Lung (tissue), 16 donors: Measurements from ENCODE around the gene DEFB115. TPM values are rescaled to one million over a fixed set of nuclear protein-coding genes. Genes with fewer than 3 reads are reported as not detected.

Source experiments
- ATAC-seq: fragments of 200-7000 bp; cut with Tn5 transposase; one replicate; pipeline ENCODE4 v1.9.1; 2020; ENCODE audit warnings: moderate number of reproducible peaks; ENCODE audit not compliant: insufficient read depth, low FRiP score
- DNase-seq, 3 donors: peaks; one replicate each; pipeline ENCODE4 v3.0.0-alpha.2; 2013 to 2017
- H3K27ac ChIP-seq, 2 donors: one replicate each; pipeline ENCODE4 v1.5.1; 2013; ENCODE audit warnings: mild to moderate bottlenecking in 2 of 2, moderate library complexity in 2 of 2, control low read depth in 1 of 2, inconsistent platforms in 1 of 2, low read depth in 1 of 2, low read length in 1 of 2
- H3K27me3 ChIP-seq, 3 donors: one replicate each; pipeline ENCODE4 v1.5.1; 2013; ENCODE audit warnings: low read length in 2 of 3; ENCODE audit not compliant: control insufficient read depth in 3 of 3, insufficient read depth in 3 of 3
- H3K36me3 ChIP-seq, 4 donors: one replicate each; pipeline ENCODE4 v1.5.1; 2013; ENCODE audit warnings: low read length in 4 of 4, mild to moderate bottlenecking in 1 of 4, moderate library complexity in 1 of 4; ENCODE audit not compliant: control insufficient read depth in 4 of 4, insufficient read depth in 4 of 4
- H3K4me1 ChIP-seq, 5 donors: one replicate each; pipeline ENCODE4 v1.5.1; 2013; ENCODE audit warnings: low read length in 5 of 5, mild to moderate bottlenecking in 2 of 5, moderate library complexity in 1 of 5; ENCODE audit not compliant: control insufficient read depth in 5 of 5, insufficient read depth in 5 of 5
- H3K4me3 ChIP-seq: one replicate; pipeline ENCODE4 v1.5.1; 2013; ENCODE audit warnings: mild to moderate bottlenecking, control low read depth, moderate library complexity
- H3K9ac ChIP-seq, 2 donors: one replicate each; pipeline ENCODE4 v1.5.1; 2013; ENCODE audit warnings: low read length in 2 of 2, control low read depth in 1 of 2; ENCODE audit not compliant: insufficient read depth in 1 of 2
- H3K9me3 ChIP-seq, 4 donors: one replicate each; pipeline ENCODE4 v1.5.1; 2013; ENCODE audit warnings: low read length in 3 of 4, mild to moderate bottlenecking in 1 of 4, moderate library complexity in 1 of 4; ENCODE audit not compliant: control insufficient read depth in 4 of 4, insufficient read depth in 3 of 4
- CTCF ChIP-seq: IDR thresholded peaks from 2 replicates; pipeline ENCODE4 v1.5.1; 2012; ENCODE audit warnings: mild to moderate bottlenecking; ENCODE audit errors: control extremely low read depth, extremely low read depth
- WGBS, 2 donors: extraction: QIAGEN DNeasy Blood & Tissue Kit; methylation state at CpG; one replicate each; pipeline ENCODE4 v1.1.7; 2013; 5-methylcytosine and 5-hydroxymethylcytosine counted together
- long read RNA-seq, 5 donors: transcript quantifications; one replicate each; lab custom pipeline, GENCODE V29; 2026
- polyA plus RNA-seq, 2 donors: library from polyadenylated mRNA; stranded (reverse); fragments of 200-250 nt; gene quantifications; one replicate each; pipeline ENCODE4 v1.2.1, GENCODE V29; 2013
- total RNA-seq, 2 donors: library from RNA; depleted of rRNA in 1 of 2; stranded (reverse); fragments of >200 nt in 1 of 2; gene quantifications; one replicate each; pipeline ENCODE4 v1.2.1, GENCODE V29; 2014 to 2021
- donor health status: control.
- donor health status: control.
- donor health status: Bipolar disorder and iron deficiency.
- donor health status: healthy.
- donor health status: DM: yes; HTN: yes; CAD: no.

Gene DEFB115
- total RNA-seq: not detected
- polyA plus RNA-seq: not detected
- long read RNA-seq, donor 1: 0 reads
- long read RNA-seq, donor 2: 0 reads
- long read RNA-seq, donor 3: 0 reads
- long read RNA-seq, donor 4: 0 reads
- long read RNA-seq, donor 5: 0 reads

GRCh38 chr20:31257364-31257763, at the start of gene DEFB115:
Gene DEFB115, plus strand, starts transcription at chr20:31257664. Its CDS starts 0 bp downstream, at chr20:31257664.
- no peak within 1 kb of the TSS for H3K27ac ChIP-seq
- no peaks in the 10 kb centered on the region for H3K36me3 ChIP-seq
- peaks cover 0 to 18% (median 1%) of the 10 kb centered on the region in 4 donors for H3K9me3 ChIP-seq
- ATAC-seq (no peak), DNase-seq (no peak)
- no peak within 1 kb of the TSS for H3K9ac ChIP-seq
- no peak within 1 kb of the TSS for H3K4me3 ChIP-seq
- H3K27me3 ChIP-seq: no peaks in the 10 kb centered on the region
- WGBS, 2 donors: 52 to 59% methylated on average over 2 of the region's 2 CpGs
- TF ChIP-seq CTCF: no peak
- H3K4me1 ChIP-seq: no peaks in the 10 kb centered on the region

GRCh38 chr20:31236953-31237352, 20.5 kb upstream of the DEFB115 start:
- H3K9me3 ChIP-seq: peaks cover 8 to 59% (median 33%) of the 10 kb centered on the region in 4 donors
- no peaks in the 10 kb centered on the region for H3K4me1 ChIP-seq
- ATAC-seq (no peak), DNase-seq (no peak)
- TF ChIP-seq CTCF: no peak
- no peaks in the 10 kb centered on the region for H3K36me3 ChIP-seq
- no peak overlapping the region for H3K27ac ChIP-seq
- H3K4me3 ChIP-seq: no peak overlapping the region
- H3K27me3 ChIP-seq: no peaks in the 10 kb centered on the region
- H3K9ac ChIP-seq: no peak overlapping the region
- WGBS, 2 donors: 63 to 76% methylated on average over 10 of the region's 10 CpGs

GRCh38 chr20:31237763-31238162, 19.7 kb upstream of the DEFB115 start:
- Histone ChIP-seq H3K9me3 (peaks cover 11 to 65% (median 30%) of the 10 kb centered on the region in 4 donors), H3K4me3 (no peak overlapping the region), H3K27me3 (no peaks in the 10 kb centered on the region), H3K4me1 (no peaks in the 10 kb centered on the region), H3K27ac (no peak overlapping the region), H3K9ac (no peak overlapping the region), H3K36me3 (no peaks in the 10 kb centered on the region)
- no peak for ATAC-seq
- no peak for TF ChIP-seq CTCF
- 69 to 74% methylated on average over 6 of the region's 6 CpGs for WGBS, 2 donors
- DNase-seq: no peak

GRCh38 chr20:31239139-31239538, 18.3 kb upstream of the DEFB115 start:
- no peak overlapping the region for H3K27ac ChIP-seq
- WGBS, 2 donors: 64 to 71% methylated on average over 8 of the region's 8 CpGs
- no peaks in the 10 kb centered on the region for H3K27me3 ChIP-seq
- H3K4me3 ChIP-seq: no peak overlapping the region
- no peaks in the 10 kb centered on the region for H3K4me1 ChIP-seq
- TF ChIP-seq CTCF: no peak
- no peak for DNase-seq
- peaks cover 13 to 66% (median 28%) of the 10 kb centered on the region in 4 donors for H3K9me3 ChIP-seq
- H3K36me3 ChIP-seq: no peaks in the 10 kb centered on the region
- no peak overlapping the region for H3K9ac ChIP-seq
- no peak for ATAC-seq
